Mesendoderm (in vitro differentiated cells): ENCODE measurements around the gene FNDC3B.
A peak's percentile ranks its signal among the peaks of the same experiment; 100 is the strongest.

ENCODE experiments used
- DNase-seq: peaks from one replicate; pipeline ENCODE4 v3.0.0; 2013
- H2AK5ac ChIP-seq: 2 replicates; pipeline ENCODE4 v1.6.1; 2013; ENCODE audit warnings: low read length, inconsistent platforms
- H2BK120ac ChIP-seq: 2 replicates; pipeline ENCODE4 v1.6.1; 2013; ENCODE audit warnings: low read depth, mild to moderate bottlenecking, low read length, moderate library complexity, mixed read lengths
- H2BK15ac ChIP-seq: replicated peaks from 2 replicates; pipeline ENCODE4 v1.6.1; 2013; ENCODE audit warnings: low read depth, mild to moderate bottlenecking, moderate library complexity
- H2BK5ac ChIP-seq: 2 replicates; pipeline ENCODE4 v1.6.1; 2013; ENCODE audit warnings: low read length, inconsistent platforms
- H3K18ac ChIP-seq: 2 replicates; pipeline ENCODE4 v1.6.1; 2013; ENCODE audit warnings: mild to moderate bottlenecking, low read length, mixed read lengths
- H3K23ac ChIP-seq: one replicate; pipeline ENCODE4 v1.6.1; 2013; ENCODE audit warnings: low read length
- H3K27ac ChIP-seq: 2 replicates; pipeline ENCODE4 v1.5.1; 2013; ENCODE audit warnings: low read depth, mild to moderate bottlenecking, inconsistent platforms, low read length, moderate library complexity
- H3K27me3 ChIP-seq: 2 replicates; pipeline ENCODE4 v1.6.1; 2013; ENCODE audit warnings: low read length, control low read depth, mild to moderate bottlenecking, inconsistent platforms; ENCODE audit not compliant: insufficient read depth, poor library complexity
- H3K36me3 ChIP-seq: 2 replicates; pipeline ENCODE4 v1.6.1; 2013; ENCODE audit warnings: low read length, inconsistent platforms; ENCODE audit not compliant: control insufficient read depth, insufficient read depth
- H3K4ac ChIP-seq: one replicate; pipeline ENCODE4 v1.6.1; 2013; ENCODE audit warnings: low read depth, mild to moderate bottlenecking, low read length, moderate library complexity
- H3K4me1 ChIP-seq: 2 replicates; pipeline ENCODE4 v1.6.1; 2013; ENCODE audit warnings: low read depth, low read length, inconsistent platforms; ENCODE audit not compliant: control insufficient read depth
- H3K4me2 ChIP-seq: 2 replicates; pipeline ENCODE4 v1.6.1; 2013; ENCODE audit warnings: low read length
- H3K4me3 ChIP-seq: 2 replicates; pipeline ENCODE4 v1.5.1; 2013; ENCODE audit warnings: mild to moderate bottlenecking, low read length
- H3K56ac ChIP-seq: one replicate; pipeline ENCODE4 v1.6.1; 2013; ENCODE audit warnings: low read length
- H3K79me1 ChIP-seq: 2 replicates; pipeline ENCODE4 v1.6.1; 2013; ENCODE audit warnings: low read length, inconsistent platforms
- H3K79me2 ChIP-seq: 2 replicates; pipeline ENCODE4 v1.6.1; 2013; ENCODE audit warnings: mild to moderate bottlenecking, low read length; ENCODE audit not compliant: control insufficient read depth, insufficient read depth
- H3K9ac ChIP-seq: 2 replicates; pipeline ENCODE4 v1.6.1; 2013; ENCODE audit warnings: low read length, inconsistent platforms
- H4K5ac ChIP-seq: one replicate; pipeline ENCODE4 v1.6.1; 2013; ENCODE audit warnings: low read length
- H4K8ac ChIP-seq: one replicate; pipeline ENCODE4 v1.6.1; 2013; ENCODE audit warnings: low read depth, mild to moderate bottlenecking, control low read depth, low read length, moderate library complexity
- WGBS: extraction: QIAGEN DNeasy Blood & Tissue Kit; methylation state at CpG from one replicate; pipeline ENCODE4 v1.1.7; 2013; ENCODE audit warnings: low lambda C conversion rate, missing lambda C conversion rate; ENCODE audit not compliant: insufficient coverage; ENCODE audit errors: extremely low coverage; 5-methylcytosine and 5-hydroxymethylcytosine counted together

The FNDC3B gene

GRCh38 chr3:172303941-172304558 is 264.7 kb downstream of the FNDC3B start:
- no peak overlapping the region for H3K18ac ChIP-seq
- no peak overlapping the region for H3K23ac ChIP-seq
- no peak overlapping the region for H3K4me3 ChIP-seq
- no peak overlapping the region for H3K9ac ChIP-seq
- H3K27me3 ChIP-seq, result no peaks in the 10 kb centered on the region
- no peaks in the 10 kb centered on the region for H3K4me1 ChIP-seq
- H4K8ac ChIP-seq, result no peak overlapping the region
- DNase-seq, result peak; percentile 29
- H3K36me3 ChIP-seq, result peaks cover 1% of the 10 kb centered on the region
- no peak overlapping the region for H2AK5ac ChIP-seq
- no peak overlapping the region for H3K27ac ChIP-seq
- no CpG with 5 or more reads among the region's 4 CpGs for WGBS
- H2BK120ac ChIP-seq, result no peak overlapping the region
- H3K56ac ChIP-seq, result no peak overlapping the region
- no peak overlapping the region for H4K5ac ChIP-seq
- no peak overlapping the region for H3K4me2 ChIP-seq
- no peak overlapping the region for H2BK5ac ChIP-seq
- H3K4ac ChIP-seq, result no peak overlapping the region
- H3K79me2 ChIP-seq, result no peaks in the 10 kb centered on the region
- no peak overlapping the region for H2BK15ac ChIP-seq
- H3K79me1 ChIP-seq, result no peaks in the 10 kb centered on the region

DNA sequence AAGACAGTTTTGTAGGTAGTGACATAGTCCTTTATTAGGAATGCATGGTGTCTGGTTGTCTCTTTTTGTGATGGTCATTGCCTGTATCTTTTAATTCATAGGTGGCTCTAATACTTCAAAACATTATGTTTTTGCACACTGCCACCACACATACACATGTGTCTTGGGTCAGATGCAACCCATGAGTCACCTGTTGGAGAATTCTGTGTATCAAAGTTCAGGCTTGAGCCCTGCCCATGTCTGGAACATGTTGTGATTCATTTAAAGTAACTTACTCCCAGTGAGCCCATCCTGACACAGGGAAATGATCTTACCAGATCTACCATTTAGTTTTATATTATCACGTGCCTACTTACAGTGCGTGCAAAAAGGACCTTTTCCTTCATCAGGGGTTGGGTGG is 266.2 kb downstream of the FNDC3B start:
- Histone ChIP-seq H3K56ac (no peak overlapping the region), H2BK15ac (no peak overlapping the region), H3K4me1 (no peaks in the 10 kb centered on the region), H3K36me3 (peaks cover 1% of the 10 kb centered on the region), H2BK5ac (no peak overlapping the region), H2BK120ac (no peak overlapping the region), H2AK5ac (no peak overlapping the region), H3K27me3 (no peaks in the 10 kb centered on the region), H3K18ac (no peak overlapping the region), H3K27ac (no peak overlapping the region), H3K23ac (no peak overlapping the region), H3K4me3 (no peak overlapping the region), H3K9ac (no peak overlapping the region), H3K79me2 (no peaks in the 10 kb centered on the region), H3K4me2 (no peak overlapping the region), H3K4ac (no peak overlapping the region), H4K8ac (no peak overlapping the region), H4K5ac (no peak overlapping the region), H3K79me1 (no peaks in the 10 kb centered on the region)
- DNase-seq, result no peak
- no CpG with 5 or more reads among the region's 2 CpGs for WGBS

GRCh38 chr3:172305974-172306373 is 266.6 kb downstream of the FNDC3B start:
- H3K79me1 ChIP-seq, result no peaks in the 10 kb centered on the region
- no peak overlapping the region for H2BK120ac ChIP-seq
- H4K5ac ChIP-seq, result no peak overlapping the region
- H3K56ac ChIP-seq, result no peak overlapping the region
- H3K27me3 ChIP-seq, result no peaks in the 10 kb centered on the region
- no CpG with 5 or more reads among the region's 2 CpGs for WGBS
- no peak overlapping the region for H2BK5ac ChIP-seq
- H3K4me1 ChIP-seq, result no peaks in the 10 kb centered on the region
- H3K23ac ChIP-seq, result no peak overlapping the region
- H3K4me2 ChIP-seq, result no peak overlapping the region
- no peak overlapping the region for H3K9ac ChIP-seq
- H3K36me3 ChIP-seq, result peaks cover 1% of the 10 kb centered on the region
- H3K4me3 ChIP-seq, result no peak overlapping the region
- H2AK5ac ChIP-seq, result no peak overlapping the region
- no peak overlapping the region for H3K18ac ChIP-seq
- H3K4ac ChIP-seq, result no peak overlapping the region
- H3K27ac ChIP-seq, result no peak overlapping the region
- H2BK15ac ChIP-seq, result no peak overlapping the region
- no peaks in the 10 kb centered on the region for H3K79me2 ChIP-seq
- no peak for DNase-seq
- H4K8ac ChIP-seq, result no peak overlapping the region

DNA sequence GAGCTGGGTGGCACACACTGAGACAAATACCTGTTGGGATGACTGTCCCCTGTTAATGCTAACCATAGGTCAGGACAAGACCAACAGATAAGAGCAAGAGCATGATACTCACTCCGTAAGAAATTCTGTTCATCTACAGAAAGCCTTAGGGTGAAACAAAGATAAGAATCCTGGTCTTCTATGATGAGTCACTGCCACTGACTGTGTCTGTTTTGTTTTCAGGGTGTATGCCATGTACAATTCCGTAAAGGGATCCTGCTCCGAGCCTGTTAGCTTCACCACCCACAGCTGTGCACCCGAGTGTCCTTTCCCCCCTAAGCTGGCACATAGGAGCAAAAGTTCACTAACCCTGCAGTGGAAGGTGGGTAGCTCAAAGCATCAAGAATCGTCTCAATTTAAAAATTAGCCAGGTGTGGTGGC is 267.8 kb downstream of the FNDC3B start:
- no peak overlapping the region for H4K8ac ChIP-seq
- no peaks in the 10 kb centered on the region for H3K27me3 ChIP-seq
- H3K18ac ChIP-seq, result no peak overlapping the region
- H2BK120ac ChIP-seq, result no peak overlapping the region
- no peak overlapping the region for H2BK5ac ChIP-seq
- no peak overlapping the region for H3K27ac ChIP-seq
- no CpG with 5 or more reads among the region's 5 CpGs for WGBS
- H3K23ac ChIP-seq, result no peak overlapping the region
- no peak overlapping the region for H2BK15ac ChIP-seq
- H3K4ac ChIP-seq, result no peak overlapping the region
- no peaks in the 10 kb centered on the region for H3K79me1 ChIP-seq
- H3K4me3 ChIP-seq, result no peak overlapping the region
- no peaks in the 10 kb centered on the region for H3K4me1 ChIP-seq
- peaks cover 1% of the 10 kb centered on the region for H3K36me3 ChIP-seq
- DNase-seq, result no peak
- H3K56ac ChIP-seq, result no peak overlapping the region
- no peak overlapping the region for H3K9ac ChIP-seq
- no peak overlapping the region for H2AK5ac ChIP-seq
- no peaks in the 10 kb centered on the region for H3K79me2 ChIP-seq
- no peak overlapping the region for H4K5ac ChIP-seq
- H3K4me2 ChIP-seq, result no peak overlapping the region

GRCh38 chr3:172309059-172309458 is 269.7 kb downstream of the FNDC3B start:
- Histone ChIP-seq H2BK120ac (no peak overlapping the region), H3K56ac (no peak overlapping the region), H4K5ac (no peak overlapping the region), H4K8ac (no peak overlapping the region), H3K79me1 (no peaks in the 10 kb centered on the region), H3K79me2 (no peaks in the 10 kb centered on the region), H3K23ac (no peak overlapping the region), H3K27ac (no peak overlapping the region), H3K4me1 (no peaks in the 10 kb centered on the region), H2BK15ac (no peak overlapping the region), H3K4me3 (no peak overlapping the region), H2BK5ac (no peak overlapping the region), H3K9ac (no peak overlapping the region), H3K36me3 (peaks cover 1% of the 10 kb centered on the region), H3K18ac (no peak overlapping the region), H3K4me2 (no peak overlapping the region), H3K4ac (no peak overlapping the region), H2AK5ac (no peak overlapping the region), H3K27me3 (no peaks in the 10 kb centered on the region)
- peak; percentile 22 for DNase-seq
- no CpG with 5 or more reads among the region's 3 CpGs for WGBS
